Neural progenitor cell (in vitro differentiated cells): Measurements from ENCODE around the gene GMNN.

Experiments used
- EZH2 ChIP-seq: fragments of 200-600 bp; sonication (generic); IDR thresholded peaks from 2 replicates; pipeline ENCODE4 v1.6.1; 2017; ENCODE audit warnings: antibody characterized with exemption, mild to moderate bottlenecking, moderate library complexity
- TF ChIP-seq, protein P1 (sequence below): fragments of 200-600 bp; sonication (generic); IDR thresholded peaks from 2 replicates; pipeline ENCODE4 v1.5.1; 2017; ENCODE audit warnings: antibody characterized with exemption, mild to moderate bottlenecking

DNA sequence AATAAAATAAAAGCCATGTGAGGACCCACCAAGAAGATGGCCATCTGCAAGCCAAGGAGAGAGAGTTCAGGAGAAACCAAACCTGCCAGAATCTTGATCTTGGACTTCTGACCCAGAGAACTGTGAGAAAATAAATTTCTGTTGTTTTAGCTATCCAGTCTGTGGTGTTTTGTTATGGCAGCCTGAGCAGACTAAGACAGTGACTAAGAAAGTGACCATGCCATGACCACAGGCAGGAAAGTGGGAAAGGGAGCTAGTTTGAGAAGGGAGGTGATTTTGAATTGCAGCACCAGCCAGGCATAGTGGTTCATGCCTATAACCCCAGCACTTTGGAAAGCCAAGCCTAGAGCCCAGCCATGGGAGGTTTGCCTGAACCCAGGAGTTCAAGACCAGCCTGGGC, 33.9 kb upstream of the GMNN start:
- TF ChIP-seq, protein P1, sequence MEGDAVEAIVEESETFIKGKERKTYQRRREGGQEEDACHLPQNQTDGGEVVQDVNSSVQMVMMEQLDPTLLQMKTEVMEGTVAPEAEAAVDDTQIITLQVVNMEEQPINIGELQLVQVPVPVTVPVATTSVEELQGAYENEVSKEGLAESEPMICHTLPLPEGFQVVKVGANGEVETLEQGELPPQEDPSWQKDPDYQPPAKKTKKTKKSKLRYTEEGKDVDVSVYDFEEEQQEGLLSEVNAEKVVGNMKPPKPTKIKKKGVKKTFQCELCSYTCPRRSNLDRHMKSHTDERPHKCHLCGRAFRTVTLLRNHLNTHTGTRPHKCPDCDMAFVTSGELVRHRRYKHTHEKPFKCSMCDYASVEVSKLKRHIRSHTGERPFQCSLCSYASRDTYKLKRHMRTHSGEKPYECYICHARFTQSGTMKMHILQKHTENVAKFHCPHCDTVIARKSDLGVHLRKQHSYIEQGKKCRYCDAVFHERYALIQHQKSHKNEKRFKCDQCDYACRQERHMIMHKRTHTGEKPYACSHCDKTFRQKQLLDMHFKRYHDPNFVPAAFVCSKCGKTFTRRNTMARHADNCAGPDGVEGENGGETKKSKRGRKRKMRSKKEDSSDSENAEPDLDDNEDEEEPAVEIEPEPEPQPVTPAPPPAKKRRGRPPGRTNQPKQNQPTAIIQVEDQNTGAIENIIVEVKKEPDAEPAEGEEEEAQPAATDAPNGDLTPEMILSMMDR = no peak
- TF ChIP-seq EZH2 = no peak
